AG09309 (cell line): ENCODE data around the gene MAPT.
A peak's percentile ranks its signal among the peaks of the same experiment; 100 is the strongest.

Experiments
- DNase-seq: peaks from one replicate; pipeline ENCODE4 v3.0.0-alpha.2; 2010; ENCODE audit warnings: low read depth
- H3K4me3 ChIP-seq: 2 replicates; pipeline ENCODE4 v1.5.1; 2011; ENCODE audit warnings: mild to moderate bottlenecking, low read depth, low read length, moderate library complexity; ENCODE audit not compliant: control insufficient read depth
- TF ChIP-seq, protein P1 (sequence below): IDR thresholded peaks from 2 replicates; pipeline ENCODE4 v1.5.1; 2011; ENCODE audit warnings: mild to moderate bottlenecking, low read depth, low read length, inconsistent platforms; ENCODE audit not compliant: insufficient read depth, control insufficient read depth; ENCODE audit errors: missing control alignments

MAPT gene

DNA sequence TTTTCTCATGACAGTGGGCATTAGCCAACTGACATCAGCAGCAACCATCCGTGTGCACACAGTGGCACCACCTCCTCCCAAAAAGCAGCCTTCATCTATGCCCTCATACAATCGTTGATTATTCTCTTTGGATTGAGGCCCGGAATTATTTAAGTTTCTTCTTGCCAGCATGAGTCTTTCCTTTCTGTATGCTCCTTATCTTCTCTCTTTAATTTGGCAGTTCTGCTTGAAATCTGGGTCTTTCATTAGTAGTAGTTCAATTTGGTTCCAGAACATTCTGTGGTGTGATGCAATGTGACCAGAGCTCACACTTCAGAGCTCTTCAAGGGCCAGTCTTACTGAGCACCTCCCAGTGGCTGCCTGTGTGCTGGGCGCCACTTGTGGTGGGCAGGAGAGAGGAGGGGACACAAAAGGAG is 52.5 kb downstream of the MAPT start:
- TF ChIP-seq, protein P1, sequence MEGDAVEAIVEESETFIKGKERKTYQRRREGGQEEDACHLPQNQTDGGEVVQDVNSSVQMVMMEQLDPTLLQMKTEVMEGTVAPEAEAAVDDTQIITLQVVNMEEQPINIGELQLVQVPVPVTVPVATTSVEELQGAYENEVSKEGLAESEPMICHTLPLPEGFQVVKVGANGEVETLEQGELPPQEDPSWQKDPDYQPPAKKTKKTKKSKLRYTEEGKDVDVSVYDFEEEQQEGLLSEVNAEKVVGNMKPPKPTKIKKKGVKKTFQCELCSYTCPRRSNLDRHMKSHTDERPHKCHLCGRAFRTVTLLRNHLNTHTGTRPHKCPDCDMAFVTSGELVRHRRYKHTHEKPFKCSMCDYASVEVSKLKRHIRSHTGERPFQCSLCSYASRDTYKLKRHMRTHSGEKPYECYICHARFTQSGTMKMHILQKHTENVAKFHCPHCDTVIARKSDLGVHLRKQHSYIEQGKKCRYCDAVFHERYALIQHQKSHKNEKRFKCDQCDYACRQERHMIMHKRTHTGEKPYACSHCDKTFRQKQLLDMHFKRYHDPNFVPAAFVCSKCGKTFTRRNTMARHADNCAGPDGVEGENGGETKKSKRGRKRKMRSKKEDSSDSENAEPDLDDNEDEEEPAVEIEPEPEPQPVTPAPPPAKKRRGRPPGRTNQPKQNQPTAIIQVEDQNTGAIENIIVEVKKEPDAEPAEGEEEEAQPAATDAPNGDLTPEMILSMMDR = no peak
- no peak for DNase-seq
- no peak overlapping the region for H3K4me3 ChIP-seq

DNA sequence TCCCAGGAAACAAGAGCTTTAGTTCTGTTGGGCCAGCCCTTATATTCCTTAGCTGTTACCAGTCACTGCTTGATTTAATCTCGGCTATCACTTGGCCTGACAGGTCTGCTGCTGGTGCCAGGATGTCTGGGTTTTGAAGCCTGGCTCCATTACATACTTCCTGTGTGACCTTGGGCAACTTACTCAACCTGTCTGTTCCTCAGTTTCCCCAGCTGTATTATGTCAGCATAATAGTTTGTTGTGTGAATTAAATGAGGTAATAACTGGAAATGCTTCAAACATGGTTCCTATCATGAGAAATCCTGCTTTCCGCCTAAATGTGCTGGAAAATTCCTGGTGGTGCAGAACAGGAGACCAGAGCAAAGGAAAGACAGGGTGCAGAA is 54.1 kb downstream of the MAPT start:
- H3K4me3 ChIP-seq = no peak overlapping the region
- DNase-seq = no peak
- TF ChIP-seq, protein P1 = no peak

DNA sequence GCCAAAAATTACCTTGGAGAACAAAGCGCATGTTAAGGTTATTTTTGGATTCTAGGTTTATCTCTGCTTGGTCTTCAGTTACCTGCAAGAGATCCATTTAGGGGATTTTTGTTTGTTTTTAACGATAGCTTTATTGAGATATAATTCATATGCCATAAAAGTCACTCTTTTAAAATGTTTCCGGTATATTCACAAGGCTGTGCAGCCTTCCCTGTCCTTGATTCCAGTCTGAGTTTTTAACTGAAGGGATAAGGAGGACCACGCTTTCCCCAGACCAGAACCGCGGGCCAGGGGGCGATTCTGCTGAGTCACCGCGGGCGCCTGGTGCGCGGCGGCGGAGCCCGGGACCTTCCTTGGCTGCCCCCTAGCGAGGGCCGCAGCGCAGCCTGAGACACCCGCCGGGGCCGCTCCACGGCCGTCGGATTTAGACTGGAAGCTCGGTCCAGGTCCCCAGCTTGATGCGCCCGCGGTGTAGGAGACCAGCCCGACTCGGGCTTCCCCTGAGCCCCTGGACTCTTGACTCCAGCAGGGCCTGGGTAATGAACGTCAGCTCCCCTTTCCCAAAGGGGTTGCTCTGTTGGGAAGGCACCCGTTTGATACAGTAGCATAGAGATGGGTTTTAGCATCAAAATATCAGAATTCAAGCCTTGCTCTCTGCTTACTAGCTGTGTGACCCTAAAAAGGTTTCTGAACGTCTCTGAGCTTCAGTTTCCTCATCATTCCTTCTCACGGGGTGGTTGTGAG is 54.7 kb downstream of the MAPT start:
- no peak overlapping the region for H3K4me3 ChIP-seq
- no peak for DNase-seq
- TF ChIP-seq, protein P1 = peak; percentile 66

DNA sequence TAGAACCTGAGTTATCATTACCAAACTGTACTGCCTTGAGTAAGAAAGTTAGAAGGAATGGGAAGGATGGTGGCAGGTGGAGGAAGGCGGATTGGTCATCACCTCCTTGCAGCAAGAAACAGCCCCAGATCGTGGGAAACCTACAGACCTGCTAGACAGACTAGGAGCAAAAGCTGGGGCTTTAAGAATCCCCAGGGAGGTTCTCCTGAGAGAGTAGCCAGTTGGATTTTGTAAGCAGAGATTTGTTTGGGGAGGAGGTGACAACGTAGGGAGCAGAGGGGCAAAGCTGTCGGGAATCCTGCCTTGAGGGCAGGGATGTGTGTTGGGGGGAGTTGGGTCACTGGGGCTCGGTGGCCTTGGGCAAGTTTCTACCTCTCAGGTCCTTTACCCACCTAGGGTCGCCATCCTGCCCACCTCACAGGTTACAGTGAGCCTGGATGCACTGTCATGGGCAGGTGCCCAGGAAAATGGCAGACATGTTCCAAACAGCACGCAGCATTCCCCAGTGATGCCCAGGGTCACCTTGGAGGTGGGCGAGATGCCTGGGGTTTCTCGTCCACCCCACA is 55.5 kb downstream of the MAPT start:
- TF ChIP-seq, protein P1 = no peak
- no peak overlapping the region for H3K4me3 ChIP-seq
- no peak for DNase-seq

GRCh38 chr17:45950888-45951287 is 56.5 kb downstream of the MAPT start:
- no peak for DNase-seq
- TF ChIP-seq, protein P1 = no peak
- H3K4me3 ChIP-seq = no peak overlapping the region

- TF ChIP-seq, protein P1 = no peak
- no peak for DNase-seq
Measured at GRCh38 chr17:45951403-45951802, 57.0 kb downstream of the MAPT start.

More at GRCh38 chr17:45951403-45951802, 57.0 kb downstream of the MAPT start:
- no peak overlapping the region for H3K4me3 ChIP-seq
